Activated CD4-positive, alpha-beta T cell treated with anti-CD3 and anti-CD28 coated beads for 1 hour (primary cell): ENCODE data around the gene DNAI2.

Experiments
- DNase-seq: peaks from one replicate; pipeline ENCODE4 v3.0.0-alpha.2; 2020

Gene DNAI2

GRCh38 chr17:74316220-74316619 is 42.2 kb downstream of the DNAI2 start:
- no peak for DNase-seq

- DNase-seq: no peak
Observed at GRCh38 chr17:74317071-74317470, 43.0 kb downstream of the DNAI2 start.

- DNase-seq: no peak
Observed at GRCh38 chr17:74318391-74318790, 44.4 kb downstream of the DNAI2 start.

- DNase-seq: no peak
Observed at GRCh38 chr17:74324521-74324920, 50.5 kb downstream of the DNAI2 start.

GRCh38 chr17:74325376-74325742 is 51.3 kb downstream of the DNAI2 start:
- DNase-seq: no peak

- peak; percentile 26 for DNase-seq
Observed at GRCh38 chr17:74325743-74326379, 51.8 kb downstream of the DNAI2 start, which contains the start of gene KIF19. Gene KIF19 (plus strand): TSS chr17:74326226. CDS start chr17:74326350, 124 bp downstream.

GRCh38 chr17:74326506-74326905 is 52.5 kb downstream of the DNAI2 start:
- no peak for DNase-seq

- DNase-seq: no peak
Observed at GRCh38 chr17:74328487-74328886, 54.5 kb downstream of the DNAI2 start.

- no peak for DNase-seq
Observed at GRCh38 chr17:74329378-74329777, 55.3 kb downstream of the DNAI2 start.

- no peak for DNase-seq
Observed at GRCh38 chr17:74330446-74330845, 56.4 kb downstream of the DNAI2 start.

GRCh38 chr17:74332017-74332650 is 58.1 kb downstream of the DNAI2 start:
- DNase-seq: no peak

GRCh38 chr17:74332763-74333283 is 58.8 kb downstream of the DNAI2 start:
- no peak for DNase-seq

GRCh38 chr17:74334393-74335039 is 60.5 kb downstream of the DNAI2 start:
- DNase-seq: no peak

GRCh38 chr17:74335529-74336062 is 61.6 kb downstream of the DNAI2 start:
- no peak for DNase-seq

GRCh38 chr17:74336307-74336706 is 62.3 kb downstream of the DNAI2 start:
- no peak for DNase-seq

GRCh38 chr17:74337834-74338500 is 63.9 kb downstream of the DNAI2 start:
- no peak for DNase-seq

GRCh38 chr17:74339537-74340195 is 65.6 kb downstream of the DNAI2 start:
- no peak for DNase-seq

- no peak for DNase-seq
Observed at GRCh38 chr17:74340470-74341023, 66.5 kb downstream of the DNAI2 start.

GRCh38 chr17:74342224-74342623 is 68.2 kb downstream of the DNAI2 start:
- no peak for DNase-seq

- no peak for DNase-seq
Observed at GRCh38 chr17:74343121-74343520, 69.1 kb downstream of the DNAI2 start.

- DNase-seq: no peak
Observed at GRCh38 chr17:74343526-74344284, 69.7 kb downstream of the DNAI2 start.

GRCh38 chr17:74344658-74345057 is 70.6 kb downstream of the DNAI2 start:
- no peak for DNase-seq
